ENCODE data around the gene FAM193B.

DNA sequence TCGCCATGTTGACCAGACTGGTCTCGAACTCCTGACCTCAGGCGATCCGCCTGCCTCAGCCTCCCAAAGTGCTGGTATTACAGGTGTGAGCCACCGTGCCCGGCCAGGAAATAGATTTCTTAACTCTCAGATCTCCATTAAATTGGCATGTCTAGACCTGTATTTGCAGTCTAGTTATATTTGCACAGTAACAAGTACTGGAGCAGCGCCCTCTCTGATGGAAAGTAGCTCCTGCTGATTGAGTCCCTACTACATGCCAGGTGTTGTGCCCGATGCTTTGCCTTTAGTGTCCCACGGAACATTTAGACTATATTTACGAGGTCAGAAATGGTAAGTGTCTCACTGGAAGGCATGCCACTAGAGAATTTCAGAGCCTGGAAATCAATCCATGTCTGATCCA is 21.8 kb upstream of the FAM193B start:
- TF ChIP-seq, protein P1, sequence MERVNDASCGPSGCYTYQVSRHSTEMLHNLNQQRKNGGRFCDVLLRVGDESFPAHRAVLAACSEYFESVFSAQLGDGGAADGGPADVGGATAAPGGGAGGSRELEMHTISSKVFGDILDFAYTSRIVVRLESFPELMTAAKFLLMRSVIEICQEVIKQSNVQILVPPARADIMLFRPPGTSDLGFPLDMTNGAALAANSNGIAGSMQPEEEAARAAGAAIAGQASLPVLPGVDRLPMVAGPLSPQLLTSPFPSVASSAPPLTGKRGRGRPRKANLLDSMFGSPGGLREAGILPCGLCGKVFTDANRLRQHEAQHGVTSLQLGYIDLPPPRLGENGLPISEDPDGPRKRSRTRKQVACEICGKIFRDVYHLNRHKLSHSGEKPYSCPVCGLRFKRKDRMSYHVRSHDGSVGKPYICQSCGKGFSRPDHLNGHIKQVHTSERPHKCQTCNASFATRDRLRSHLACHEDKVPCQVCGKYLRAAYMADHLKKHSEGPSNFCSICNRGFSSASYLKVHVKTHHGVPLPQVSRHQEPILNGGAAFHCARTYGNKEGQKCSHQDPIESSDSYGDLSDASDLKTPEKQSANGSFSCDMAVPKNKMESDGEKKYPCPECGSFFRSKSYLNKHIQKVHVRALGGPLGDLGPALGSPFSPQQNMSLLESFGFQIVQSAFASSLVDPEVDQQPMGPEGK (CRISPR knock-in tag; IDR thresholded peaks at IDR 0.05; ENCODE audit: borderline replicate concordance), result no peak
- TF ChIP-seq BACH2 (CRISPR knock-in tag; IDR thresholded peaks at IDR 0.05; ENCODE audit: borderline replicate concordance), result no peak
- no peak for TF ChIP-seq RARB (CRISPR knock-in tag; IDR thresholded peaks at IDR 0.05)
- TF ChIP-seq, protein P2, sequence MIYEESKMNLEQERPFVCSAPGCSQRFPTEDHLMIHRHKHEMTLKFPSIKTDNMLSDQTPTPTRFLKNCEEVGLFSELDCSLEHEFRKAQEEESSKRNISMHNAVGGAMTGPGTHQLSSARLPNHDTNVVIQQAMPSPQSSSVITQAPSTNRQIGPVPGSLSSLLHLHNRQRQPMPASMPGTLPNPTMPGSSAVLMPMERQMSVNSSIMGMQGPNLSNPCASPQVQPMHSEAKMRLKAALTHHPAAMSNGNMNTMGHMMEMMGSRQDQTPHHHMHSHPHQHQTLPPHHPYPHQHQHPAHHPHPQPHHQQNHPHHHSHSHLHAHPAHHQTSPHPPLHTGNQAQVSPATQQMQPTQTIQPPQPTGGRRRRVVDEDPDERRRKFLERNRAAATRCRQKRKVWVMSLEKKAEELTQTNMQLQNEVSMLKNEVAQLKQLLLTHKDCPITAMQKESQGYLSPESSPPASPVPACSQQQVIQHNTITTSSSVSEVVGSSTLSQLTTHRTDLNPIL (CRISPR knock-in tag; IDR thresholded peaks at IDR 0.05; ENCODE audit: low read depth), result no peak
- TF ChIP-seq, protein P3, sequence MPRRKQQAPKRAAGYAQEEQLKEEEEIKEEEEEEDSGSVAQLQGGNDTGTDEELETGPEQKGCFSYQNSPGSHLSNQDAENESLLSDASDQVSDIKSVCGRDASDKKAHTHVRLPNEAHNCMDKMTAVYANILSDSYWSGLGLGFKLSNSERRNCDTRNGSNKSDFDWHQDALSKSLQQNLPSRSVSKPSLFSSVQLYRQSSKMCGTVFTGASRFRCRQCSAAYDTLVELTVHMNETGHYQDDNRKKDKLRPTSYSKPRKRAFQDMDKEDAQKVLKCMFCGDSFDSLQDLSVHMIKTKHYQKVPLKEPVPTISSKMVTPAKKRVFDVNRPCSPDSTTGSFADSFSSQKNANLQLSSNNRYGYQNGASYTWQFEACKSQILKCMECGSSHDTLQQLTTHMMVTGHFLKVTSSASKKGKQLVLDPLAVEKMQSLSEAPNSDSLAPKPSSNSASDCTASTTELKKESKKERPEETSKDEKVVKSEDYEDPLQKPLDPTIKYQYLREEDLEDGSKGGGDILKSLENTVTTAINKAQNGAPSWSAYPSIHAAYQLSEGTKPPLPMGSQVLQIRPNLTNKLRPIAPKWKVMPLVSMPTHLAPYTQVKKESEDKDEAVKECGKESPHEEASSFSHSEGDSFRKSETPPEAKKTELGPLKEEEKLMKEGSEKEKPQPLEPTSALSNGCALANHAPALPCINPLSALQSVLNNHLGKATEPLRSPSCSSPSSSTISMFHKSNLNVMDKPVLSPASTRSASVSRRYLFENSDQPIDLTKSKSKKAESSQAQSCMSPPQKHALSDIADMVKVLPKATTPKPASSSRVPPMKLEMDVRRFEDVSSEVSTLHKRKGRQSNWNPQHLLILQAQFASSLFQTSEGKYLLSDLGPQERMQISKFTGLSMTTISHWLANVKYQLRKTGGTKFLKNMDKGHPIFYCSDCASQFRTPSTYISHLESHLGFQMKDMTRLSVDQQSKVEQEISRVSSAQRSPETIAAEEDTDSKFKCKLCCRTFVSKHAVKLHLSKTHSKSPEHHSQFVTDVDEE (CRISPR knock-in tag; IDR thresholded peaks at IDR 0.05), result no peak
- TF ChIP-seq ZFP3 (CRISPR knock-in tag; IDR thresholded peaks at IDR 0.05), result no peak
- TF ChIP-seq TCF4 (CRISPR knock-in tag; IDR thresholded peaks at IDR 0.05; ENCODE audit: borderline replicate concordance), result no peak
- no peak for TF ChIP-seq ZNF8 (CRISPR knock-in tag; IDR thresholded peaks at IDR 0.05)
- TF ChIP-seq TOX (CRISPR knock-in tag; IDR thresholded peaks at IDR 0.05; ENCODE audit: borderline replicate concordance), result no peak
